HCT116 (cell line): ENCODE results near the gene ADCY2. TPM values are rescaled to one million over a fixed set of nuclear protein-coding genes. Genes with fewer than 3 reads are reported as not detected.

Experiments used
- ATAC-seq: fragments of 200-7000 bp; cut with Tn5 transposase; 2 replicates; pipeline ENCODE4 v1.9.1; 2020; ENCODE audit warnings: mild to moderate bottlenecking, moderate library complexity
- BruUV-seq: library from RNA; stranded (reverse); fragments of 400-500 nt; replicated peaks from 2 replicates; lab custom pipeline; 2021; lab: Mats Ljungman, UMichigan
- CTCF ChIA-PET: fragments of 300-600 bp; sonication (Branson Sonifier 250); formaldehyde crosslinking; loops from one replicate; lab custom pipeline; 2021; ENCODE audit warnings: antibody characterized with exemption; lab: Charles Lee
- POLR2A ChIA-PET: fragments of 300-600, 350-600 bp; sonication (Branson Sonifier 250); formaldehyde crosslinking; loops from one replicate; lab custom pipeline; 2021; ENCODE audit warnings: antibody characterized with exemption; lab: Charles Lee
- RAD21 ChIA-PET, 2 experiments: fragments of 300-600 bp; sonication (Branson Sonifier 250); formaldehyde crosslinking; loops; one replicate each; lab custom pipeline; 2023; ENCODE audit warnings: low total read pairs in 2 of 2; ENCODE audit not compliant: uncharacterized antibody in 2 of 2, unreplicated experiment in 2 of 2, low non-redundant PET in 1 of 2; lab: Charles Lee
- DNase-seq: peaks from one replicate; pipeline ENCODE4 v3.0.0-alpha.2; 2010; ENCODE audit warnings: low read depth, low spot score
- H2AFZ ChIP-seq: fragments of 200-600 bp; shearing (Covaris generic), sonication (generic); 2 replicates; pipeline ENCODE4 v1.6.1; 2017; ENCODE audit warnings: low read depth, mixed run types, mixed read lengths, antibody characterized with exemption, low read length; ENCODE audit not compliant: poor library complexity, severe bottlenecking
- H3K27ac ChIP-seq: 2 replicates; pipeline ENCODE4 v1.5.1; 2012; ENCODE audit warnings: low read depth, low read length
- H3K27me3 ChIP-seq: fragments of 200-600 bp; sonication (generic); 2 replicates; pipeline ENCODE4 v1.6.1; 2016; ENCODE audit warnings: mixed run types, low read length, mixed read lengths; ENCODE audit not compliant: insufficient read depth
- H3K36me3 ChIP-seq, 2 experiments: fragments of 200-500 bp in 1 of 2; fragments of 200-600 bp in 1 of 2; sonication (Bioruptor generic) in 1 of 2; sonication (generic) in 1 of 2; 2 replicates each; pipeline versions ENCODE4 v1.5.1 to v1.6.1; 2014 to 2016; ENCODE audit warnings: low read length in 2 of 2, inconsistent platforms in 1 of 2, mixed read lengths in 1 of 2, mixed run types in 1 of 2; ENCODE audit not compliant: insufficient read depth in 2 of 2, control insufficient read depth in 1 of 2
- H3K4me1 ChIP-seq, 2 experiments: fragments of 200-600 bp in 1 of 2; sonication (generic) in 1 of 2; 2 replicates each; pipeline versions ENCODE4 v1.5.1 to v1.6.1; 2012 to 2017; ENCODE audit warnings: low read length in 2 of 2, inconsistent platforms in 1 of 2, mild to moderate bottlenecking in 1 of 2, mixed read lengths in 1 of 2, mixed run types in 1 of 2, moderate library complexity in 1 of 2; ENCODE audit not compliant: insufficient read depth in 2 of 2, control insufficient read depth in 1 of 2
- H3K4me2 ChIP-seq: fragments of 200-600 bp; sonication (generic); 2 replicates; pipeline ENCODE4 v1.6.1; 2017; ENCODE audit warnings: mixed run types, low read length, mixed read lengths
- H3K4me3 ChIP-seq, 2 experiments: fragments of 200-600 bp in 1 of 2; sonication (generic) in 1 of 2; replicated peaks in 1 of 2; 2 replicates each; pipeline ENCODE4 v1.5.1; 2011 to 2016; ENCODE audit warnings: low read length in 2 of 2, control low read depth in 1 of 2, low read depth in 1 of 2, mild to moderate bottlenecking in 1 of 2, mixed read lengths in 1 of 2, mixed run types in 1 of 2
- H3K79me2 ChIP-seq: fragments of 200-600 bp; sonication (generic); 2 replicates; pipeline ENCODE4 v1.6.1; 2017; ENCODE audit warnings: mild to moderate bottlenecking, mixed run types, low read length, moderate library complexity, mixed read lengths; ENCODE audit not compliant: insufficient read depth
- H3K9ac ChIP-seq: fragments of 200-600 bp; sonication (generic); 2 replicates; pipeline ENCODE4 v1.6.1; 2016; ENCODE audit warnings: low read length, mixed read lengths
- H3K9me2 ChIP-seq: fragments of 200-600 bp; sonication (generic), shearing (Covaris generic); 2 replicates; pipeline ENCODE4 v1.6.1; 2017; ENCODE audit warnings: mixed run types, mild to moderate bottlenecking, moderate library complexity; ENCODE audit not compliant: insufficient read depth
- H3K9me3 ChIP-seq, 2 experiments: fragments of 200-500 bp in 1 of 2; fragments of 200-600 bp in 1 of 2; sonication (Bioruptor generic) in 1 of 2; sonication (generic) in 1 of 2; 2 replicates each; pipeline ENCODE4 v1.6.1; 2014 to 2017; ENCODE audit warnings: low read length in 2 of 2, mixed read lengths in 2 of 2, inconsistent platforms in 1 of 2, low read depth in 1 of 2, mild to moderate bottlenecking in 1 of 2, mixed run types in 1 of 2, moderate library complexity in 1 of 2; ENCODE audit not compliant: control insufficient read depth in 1 of 2, insufficient read depth in 1 of 2
- H4K20me1 ChIP-seq: fragments of 200-600 bp; sonication (generic), shearing (Covaris generic); 2 replicates; pipeline ENCODE4 v1.6.1; 2017; ENCODE audit warnings: mixed run types, mild to moderate bottlenecking, moderate library complexity; ENCODE audit not compliant: insufficient read depth
- CEBPB ChIP-seq: IDR thresholded peaks from 2 replicates; pipeline ENCODE4 v1.6.1; 2012; ENCODE audit warnings: low read depth
- ELF1 ChIP-seq: IDR thresholded peaks from 2 replicates; pipeline ENCODE4 v1.6.1; 2012; ENCODE audit warnings: low read depth, borderline replicate concordance
- JUND ChIP-seq: IDR thresholded peaks from 2 replicates; pipeline ENCODE4 v1.6.1; 2012
- MAX ChIP-seq: IDR thresholded peaks from 2 replicates; pipeline ENCODE4 v1.6.1; 2012
- POLR2A ChIP-seq: IDR thresholded peaks from 2 replicates; pipeline ENCODE4 v1.7.0; 2011; ENCODE audit warnings: borderline replicate concordance; ENCODE audit not compliant: insufficient read depth, insufficient read length; ENCODE audit errors: extremely low read depth
- POLR2AphosphoS5 ChIP-seq: IDR thresholded peaks from 2 replicates; pipeline ENCODE4 v1.6.1; 2011; ENCODE audit warnings: mild to moderate bottlenecking, low read depth, low read length, moderate library complexity
- RAD21 ChIP-seq: IDR thresholded peaks from 2 replicates; pipeline ENCODE4 v1.6.1; 2012; ENCODE audit warnings: low read depth, mild to moderate bottlenecking
- SRF ChIP-seq: IDR thresholded peaks from 2 replicates; pipeline ENCODE4 v1.6.1; 2012; ENCODE audit warnings: low read depth
- TCF7L2 ChIP-seq: IDR thresholded peaks from 2 replicates; pipeline ENCODE4 v1.7.0; 2011; ENCODE audit warnings: borderline replicate concordance, inconsistent platforms; ENCODE audit not compliant: insufficient read depth, insufficient read length; ENCODE audit errors: extremely low read depth
- YY1 ChIP-seq: IDR thresholded peaks from 2 replicates; pipeline ENCODE4 v1.6.1; 2011; ENCODE audit warnings: low read length, low read depth, moderate library complexity, mild to moderate bottlenecking; ENCODE audit not compliant: insufficient replicate concordance; ENCODE audit errors: extremely low read depth
- ZFX ChIP-seq: fragments of 450-650 bp; IDR thresholded peaks from 2 replicates; pipeline ENCODE4 v1.6.1; 2017
- intact Hi-C: fragments of 100-400 bp; cut with micrococcal nuclease; formaldehyde crosslinking; loops from 2 replicates; pipeline ENCODE4 v1.10.0; 2022
- total RNA-seq: library from RNA; stranded (reverse); gene quantifications from one replicate; pipeline ENCODE4 v1.2.1, GENCODE V29; 2021; ENCODE audit not compliant: unreplicated experiment
- TF ChIP-seq, protein P1 (sequence below): IDR thresholded peaks from 2 replicates; pipeline ENCODE4 v1.6.1; 2012
- TF ChIP-seq, protein P2 (sequence below): IDR thresholded peaks from 2 replicates; pipeline ENCODE4 v1.6.1; 2012; ENCODE audit warnings: low read depth

ADCY2 gene
- total RNA-seq, 1 experiment from 2014 or later = 0.15 TPM

- no peak for TF ChIP-seq ZFX
- TF ChIP-seq ELF1 = no peak
- TF ChIP-seq RAD21 = no peak
- no peak for TF ChIP-seq YY1
- TF ChIP-seq, protein P1, sequence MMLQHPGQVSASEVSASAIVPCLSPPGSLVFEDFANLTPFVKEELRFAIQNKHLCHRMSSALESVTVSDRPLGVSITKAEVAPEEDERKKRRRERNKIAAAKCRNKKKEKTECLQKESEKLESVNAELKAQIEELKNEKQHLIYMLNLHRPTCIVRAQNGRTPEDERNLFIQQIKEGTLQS = no peak
- TF ChIP-seq TCF7L2 = no peak
Measured at GRCh38 chr5:7872517-7873130, 476.7 kb downstream of the ADCY2 start (continued).

- ATAC-seq (no peak), DNase-seq (no peak)
- H3K4me1 ChIP-seq = peaks cover 5 to 10% of the 10 kb centered on the region in 2 experiments; a peak in 2 of 4 replicates
- H3K79me2 ChIP-seq = peaks cover 97% of the 10 kb centered on the region
- no peaks in the 10 kb centered on the region for H3K9me2 ChIP-seq
- H2AFZ ChIP-seq = no peak overlapping the region
- ChIA-PET CTCF (interaction anchor here (1.5 kb wide), 1 partner anchor 14 kb away, joined by 6 read pairs; no protein-coding TSS in a partner anchor), RAD21 (no interaction called here), POLR2A (interaction anchor here (1.4 kb wide), 1 partner anchor 8 kb away, joined by 3 read pairs; no protein-coding TSS in a partner anchor)
- no TSS peak for BruUV-seq
- TF ChIP-seq CEBPB (no peak), MAX (no peak), TCF7L2 (no peak), POLR2A (no peak), YY1 (no peak), JUND (no peak), POLR2AphosphoS5 (no peak), SRF (no peak)
- TF ChIP-seq, protein P2, sequence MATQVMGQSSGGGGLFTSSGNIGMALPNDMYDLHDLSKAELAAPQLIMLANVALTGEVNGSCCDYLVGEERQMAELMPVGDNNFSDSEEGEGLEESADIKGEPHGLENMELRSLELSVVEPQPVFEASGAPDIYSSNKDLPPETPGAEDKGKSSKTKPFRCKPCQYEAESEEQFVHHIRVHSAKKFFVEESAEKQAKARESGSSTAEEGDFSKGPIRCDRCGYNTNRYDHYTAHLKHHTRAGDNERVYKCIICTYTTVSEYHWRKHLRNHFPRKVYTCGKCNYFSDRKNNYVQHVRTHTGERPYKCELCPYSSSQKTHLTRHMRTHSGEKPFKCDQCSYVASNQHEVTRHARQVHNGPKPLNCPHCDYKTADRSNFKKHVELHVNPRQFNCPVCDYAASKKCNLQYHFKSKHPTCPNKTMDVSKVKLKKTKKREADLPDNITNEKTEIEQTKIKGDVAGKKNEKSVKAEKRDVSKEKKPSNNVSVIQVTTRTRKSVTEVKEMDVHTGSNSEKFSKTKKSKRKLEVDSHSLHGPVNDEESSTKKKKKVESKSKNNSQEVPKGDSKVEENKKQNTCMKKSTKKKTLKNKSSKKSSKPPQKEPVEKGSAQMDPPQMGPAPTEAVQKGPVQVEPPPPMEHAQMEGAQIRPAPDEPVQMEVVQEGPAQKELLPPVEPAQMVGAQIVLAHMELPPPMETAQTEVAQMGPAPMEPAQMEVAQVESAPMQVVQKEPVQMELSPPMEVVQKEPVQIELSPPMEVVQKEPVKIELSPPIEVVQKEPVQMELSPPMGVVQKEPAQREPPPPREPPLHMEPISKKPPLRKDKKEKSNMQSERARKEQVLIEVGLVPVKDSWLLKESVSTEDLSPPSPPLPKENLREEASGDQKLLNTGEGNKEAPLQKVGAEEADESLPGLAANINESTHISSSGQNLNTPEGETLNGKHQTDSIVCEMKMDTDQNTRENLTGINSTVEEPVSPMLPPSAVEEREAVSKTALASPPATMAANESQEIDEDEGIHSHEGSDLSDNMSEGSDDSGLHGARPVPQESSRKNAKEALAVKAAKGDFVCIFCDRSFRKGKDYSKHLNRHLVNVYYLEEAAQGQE = no peak
- TF ChIP-seq, protein P1 = no peak
- H3K4me3 ChIP-seq = no peak overlapping the region
- no peak overlapping the region for H3K27ac ChIP-seq
- H3K27me3 ChIP-seq = no peaks in the 10 kb centered on the region
- H3K9me3 ChIP-seq = no peaks in the 10 kb centered on the region
- H3K36me3 ChIP-seq = peaks cover 19 to 59% of the 10 kb centered on the region in 2 experiments
- peaks cover 29% of the 10 kb centered on the region; the same call in 1 of the 2 replicates for H4K20me1 ChIP-seq
- H3K9ac ChIP-seq = no peak overlapping the region
- intact Hi-C loops = no loop called here
- H3K4me2 ChIP-seq = no peak overlapping the region
Measured at GRCh38 chr5:7873216-7873615, 477.3 kb downstream of the ADCY2 start.
